GM12801 (cell line): ENCODE measurements around the gene PCDH1.

Experiments
- TF ChIP-seq, protein P1 (sequence below): IDR thresholded peaks from one replicate; pipeline ENCODE4 v1.5.1; 2011; ENCODE audit warnings: control low read depth; ENCODE audit not compliant: insufficient read length; ENCODE audit errors: extremely low read depth

PCDH1 gene

DNA sequence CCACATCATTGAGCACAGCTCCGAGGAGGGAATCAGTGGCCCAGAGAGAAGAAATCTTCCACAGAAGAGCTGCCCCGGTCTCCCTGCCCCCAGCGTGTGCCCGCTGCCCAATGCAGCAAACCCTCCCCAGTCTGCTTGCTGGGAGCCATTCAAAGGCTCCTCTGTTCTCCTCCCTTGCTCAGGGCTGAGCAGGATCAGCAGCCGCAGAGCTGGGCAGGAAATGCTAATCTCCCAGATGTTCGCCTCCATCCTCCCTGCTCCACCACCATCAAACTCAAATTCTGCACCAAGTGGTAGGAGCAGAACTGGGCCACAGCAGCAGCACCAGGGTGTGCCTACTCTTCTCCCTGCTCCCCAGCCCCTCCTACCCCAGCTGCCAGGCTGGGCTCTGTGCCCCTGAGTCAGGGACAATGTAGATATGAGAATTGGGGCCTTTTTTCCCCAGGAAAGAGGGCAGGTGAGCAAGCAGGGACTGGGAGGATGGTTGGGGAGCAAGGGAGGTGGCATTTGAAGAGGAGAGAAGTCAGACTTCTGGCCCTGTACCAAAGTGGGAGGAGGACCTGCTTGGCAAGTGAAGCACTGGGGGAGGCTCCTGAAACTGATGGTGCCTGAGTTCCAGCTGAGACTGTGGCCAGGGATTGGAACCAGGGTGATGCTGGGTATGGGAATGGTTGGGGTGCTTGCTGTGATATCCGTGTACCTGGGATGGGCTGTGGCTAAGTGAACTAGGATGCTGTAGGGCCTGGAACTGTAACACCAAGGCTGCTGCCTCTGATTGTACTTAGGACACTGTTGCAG lies 1.9 kb upstream of the PCDH1 start:
- TF ChIP-seq, protein P1, sequence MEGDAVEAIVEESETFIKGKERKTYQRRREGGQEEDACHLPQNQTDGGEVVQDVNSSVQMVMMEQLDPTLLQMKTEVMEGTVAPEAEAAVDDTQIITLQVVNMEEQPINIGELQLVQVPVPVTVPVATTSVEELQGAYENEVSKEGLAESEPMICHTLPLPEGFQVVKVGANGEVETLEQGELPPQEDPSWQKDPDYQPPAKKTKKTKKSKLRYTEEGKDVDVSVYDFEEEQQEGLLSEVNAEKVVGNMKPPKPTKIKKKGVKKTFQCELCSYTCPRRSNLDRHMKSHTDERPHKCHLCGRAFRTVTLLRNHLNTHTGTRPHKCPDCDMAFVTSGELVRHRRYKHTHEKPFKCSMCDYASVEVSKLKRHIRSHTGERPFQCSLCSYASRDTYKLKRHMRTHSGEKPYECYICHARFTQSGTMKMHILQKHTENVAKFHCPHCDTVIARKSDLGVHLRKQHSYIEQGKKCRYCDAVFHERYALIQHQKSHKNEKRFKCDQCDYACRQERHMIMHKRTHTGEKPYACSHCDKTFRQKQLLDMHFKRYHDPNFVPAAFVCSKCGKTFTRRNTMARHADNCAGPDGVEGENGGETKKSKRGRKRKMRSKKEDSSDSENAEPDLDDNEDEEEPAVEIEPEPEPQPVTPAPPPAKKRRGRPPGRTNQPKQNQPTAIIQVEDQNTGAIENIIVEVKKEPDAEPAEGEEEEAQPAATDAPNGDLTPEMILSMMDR: no peak

DNA sequence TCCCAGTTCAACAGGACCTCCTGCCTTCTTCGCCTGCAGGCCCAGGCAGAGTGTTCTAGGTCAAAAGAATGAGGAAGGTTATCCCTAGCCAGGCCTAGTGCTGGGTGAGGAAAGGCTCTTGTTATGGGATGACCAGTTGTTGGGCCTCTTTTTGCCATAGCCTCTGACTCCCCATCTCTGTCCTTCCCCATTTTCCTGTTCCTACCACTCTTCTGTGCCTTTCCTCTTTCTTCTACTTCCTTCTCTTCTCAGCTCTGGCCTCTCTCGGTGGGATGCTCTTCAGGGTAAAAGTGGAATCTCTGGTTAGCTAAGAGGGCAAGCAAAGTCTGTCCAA lies 1.2 kb upstream of the PCDH1 start:
- TF ChIP-seq, protein P1: no peak

DNA sequence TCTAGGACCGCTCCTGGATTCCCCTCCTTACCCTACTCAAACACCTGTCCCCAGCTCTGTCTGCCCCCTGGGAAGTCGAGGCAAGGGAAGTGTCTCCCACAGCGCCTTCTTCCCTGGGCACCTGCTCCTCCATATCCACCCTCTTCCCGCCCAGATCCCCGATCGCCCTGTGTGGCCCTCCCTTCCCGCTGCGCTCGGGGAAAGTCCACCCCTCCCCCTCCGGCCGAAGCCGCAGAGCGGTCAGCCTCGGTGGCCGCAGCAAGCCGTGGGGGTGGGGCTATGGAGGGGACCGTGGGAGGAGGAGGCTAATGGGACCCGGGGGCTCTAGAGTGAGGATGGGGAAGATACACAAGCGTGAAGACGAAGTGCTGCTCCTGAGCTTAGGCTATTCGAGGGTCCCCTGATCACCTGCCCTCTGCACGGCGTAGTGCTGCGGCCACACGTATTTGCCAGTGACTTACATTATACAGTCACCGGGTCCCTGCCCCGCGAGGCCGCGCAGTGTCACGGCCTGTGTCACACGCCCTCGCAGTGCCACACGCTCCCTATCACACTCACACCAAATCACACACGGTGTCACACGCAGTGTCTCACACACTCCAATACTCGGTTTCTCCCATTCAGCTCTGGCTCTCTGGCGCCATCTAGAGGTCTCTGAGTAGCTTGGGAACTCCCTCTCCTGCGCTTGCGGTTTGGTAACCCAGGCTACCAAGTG lies 658 bp upstream of the PCDH1 start:
- TF ChIP-seq, protein P1: peak; percentile 90

DNA sequence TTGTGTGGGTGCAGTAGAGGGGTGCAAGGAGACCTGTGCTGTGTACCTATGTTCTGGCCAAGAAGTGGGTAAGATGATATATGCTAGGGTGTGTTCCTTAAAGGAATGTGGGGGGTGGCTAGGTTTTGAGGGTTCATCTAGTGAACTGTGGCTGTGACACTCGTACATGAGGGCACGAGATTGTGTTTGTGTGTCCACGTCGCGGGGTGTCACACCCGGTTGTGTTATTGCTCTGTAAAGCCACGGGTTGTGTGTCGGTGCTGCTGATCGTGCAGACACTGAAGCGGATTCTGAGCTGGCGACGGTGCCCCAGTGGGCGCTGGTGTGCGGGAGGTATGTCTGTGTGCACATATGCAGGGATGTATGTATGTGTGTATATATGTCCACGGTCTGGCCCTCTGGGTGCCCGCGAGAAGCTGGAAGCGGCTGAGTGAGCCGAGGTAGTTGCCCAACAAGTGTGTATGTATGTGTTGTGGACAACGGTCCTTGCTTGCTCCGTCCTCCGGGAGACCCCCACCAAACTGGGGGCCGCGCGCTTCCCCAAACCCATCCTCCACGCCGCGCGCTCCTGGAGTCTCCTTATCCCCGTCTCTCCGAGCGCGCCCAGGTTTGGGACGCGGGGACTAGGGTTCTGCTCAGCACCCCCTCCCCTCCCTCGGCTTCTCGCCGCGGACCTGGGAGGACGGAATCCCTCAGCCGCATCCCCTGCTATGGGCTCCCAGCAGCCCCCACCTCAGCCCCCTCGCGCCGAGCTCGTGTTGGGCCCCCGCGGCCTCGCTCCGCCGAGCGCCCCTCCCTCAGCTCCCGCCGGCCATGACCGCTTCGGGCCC lies 639 bp downstream of the PCDH1 start:
- TF ChIP-seq, protein P1: no peak

DNA sequence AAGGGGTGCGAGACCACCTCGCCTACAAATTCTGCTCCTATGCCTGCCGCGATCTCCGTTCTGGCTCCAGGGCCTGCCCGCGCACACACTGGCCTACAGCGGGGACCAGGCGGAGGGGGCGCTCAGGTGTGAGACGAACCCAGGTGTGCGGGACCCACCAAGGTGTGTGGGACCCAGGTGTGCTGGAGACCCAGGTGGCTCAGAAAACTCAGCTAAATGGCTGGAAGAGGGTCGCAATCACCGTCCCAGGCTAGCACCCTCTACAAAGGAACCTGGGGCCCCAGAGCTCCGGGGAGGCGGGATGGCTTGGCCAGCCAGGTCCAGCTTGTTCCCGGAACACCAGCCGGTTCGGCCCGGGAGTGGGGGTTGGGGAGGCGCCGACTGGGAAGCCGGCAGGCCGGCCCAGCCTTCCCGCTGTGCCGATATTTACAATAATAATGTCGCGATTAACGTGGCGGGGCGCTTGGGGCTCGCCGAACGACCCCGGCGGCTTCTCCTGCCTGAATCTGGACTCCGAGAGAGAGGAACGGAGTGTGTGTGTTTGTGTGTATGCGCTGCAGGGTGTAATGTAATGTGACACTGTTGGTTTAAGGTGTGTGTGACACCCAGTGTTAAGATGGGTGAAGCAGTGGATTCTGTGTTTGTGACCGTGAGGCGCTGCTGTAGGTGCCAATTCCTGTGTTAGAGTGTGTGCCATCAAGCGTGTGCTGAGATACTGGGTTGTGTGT lies 1.4 kb downstream of the PCDH1 start:
- TF ChIP-seq, protein P1: no peak

DNA sequence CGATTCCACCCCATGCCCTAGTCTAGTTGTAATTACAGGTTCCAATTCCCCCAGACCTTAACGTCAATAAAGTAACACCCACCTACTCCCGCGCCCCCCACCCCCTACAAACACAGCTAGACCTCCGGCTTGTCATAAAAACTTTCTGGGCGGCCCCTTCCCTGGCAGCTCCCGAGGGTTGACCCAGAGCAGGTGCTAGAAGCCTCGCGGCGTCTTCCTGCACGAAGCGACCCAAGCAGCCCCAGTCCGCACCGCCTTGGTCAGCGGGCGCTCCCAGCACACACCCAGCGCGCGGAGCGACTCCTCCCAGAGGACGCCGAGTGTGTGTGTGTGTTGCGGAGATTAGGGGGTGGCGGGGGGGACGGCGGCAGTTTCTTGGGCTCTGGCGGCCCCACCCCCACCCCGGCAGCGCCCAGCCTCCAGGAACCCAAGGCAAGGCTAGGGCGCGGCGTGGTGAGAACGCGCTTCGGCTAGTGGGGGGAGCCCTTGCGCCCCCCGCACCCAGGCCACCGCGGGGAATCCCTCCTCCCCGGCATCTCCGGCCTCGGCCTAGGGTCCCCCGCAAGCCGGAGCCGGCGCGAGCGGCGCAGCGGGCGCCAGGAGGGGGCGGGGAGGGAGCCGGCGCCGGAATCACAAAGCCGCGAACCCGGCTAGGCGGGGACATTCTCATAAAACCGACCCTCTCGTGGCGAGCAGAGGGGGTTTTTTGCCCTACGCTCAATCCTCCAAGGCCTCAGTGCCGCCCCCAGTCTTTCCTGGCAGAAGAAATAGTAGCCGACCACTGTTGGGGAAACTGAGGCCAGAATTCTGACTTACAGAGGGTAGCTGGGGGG lies 2.2 kb downstream of the PCDH1 start:
- TF ChIP-seq, protein P1: no peak
